HG03521 (cell line): Measurements from ENCODE around the gene MBL2.

Source experiments
- ATAC-seq: cut with Tn5 transposase; IDR thresholded peaks from one replicate; pipeline ENCODE4 v1.9.1; 2021; ENCODE audit warnings: mild to moderate bottlenecking, moderate library complexity; ENCODE audit not compliant: unreplicated experiment

MBL2 gene

GRCh38 chr10:52740913-52741675 is 31.5 kb downstream of the MBL2 start:
- ATAC-seq = no peak

DNA sequence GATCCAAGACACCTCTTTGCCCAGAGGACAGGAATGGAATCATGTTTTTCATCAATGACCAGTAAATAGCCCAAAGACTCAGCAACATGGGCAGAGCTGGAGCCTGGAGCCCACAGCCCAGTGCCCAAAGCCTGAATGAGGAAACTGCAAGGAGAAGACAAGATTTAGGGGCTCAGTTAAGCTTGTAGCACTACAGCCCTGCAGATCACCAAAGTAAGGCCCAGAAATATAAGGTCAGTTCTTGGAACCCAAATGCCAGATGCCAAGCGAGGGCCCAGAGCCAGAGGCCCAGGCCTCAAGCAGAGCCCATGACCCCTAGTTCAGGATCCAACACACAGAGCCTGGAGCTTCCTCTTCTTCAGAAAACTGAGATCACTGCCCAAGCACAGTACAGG is 32.4 kb downstream of the MBL2 start:
- ATAC-seq = no peak

- ATAC-seq = no peak
Measured at GRCh38 chr10:52739380-52740154, 33.0 kb downstream of the MBL2 start.

GRCh38 chr10:52738951-52739350 is 33.6 kb downstream of the MBL2 start:
- no peak for ATAC-seq

GRCh38 chr10:52729271-52730104 is 43.1 kb downstream of the MBL2 start:
- no peak for ATAC-seq

GRCh38 chr10:52720018-52720417 is 52.6 kb downstream of the MBL2 start:
- ATAC-seq = no peak
